NT2/D1 (cell line): ENCODE data around the gene NAALADL2.

ENCODE experiments used
- SUZ12 ChIP-seq: IDR thresholded peaks from 2 replicates; pipeline ENCODE4 v1.6.1; 2011; ENCODE audit not compliant: insufficient read length, insufficient read depth; ENCODE audit errors: extremely low read depth
- ZNF274 ChIP-seq: IDR thresholded peaks from 2 replicates; pipeline ENCODE4 v1.6.1; 2011; ENCODE audit warnings: mild to moderate bottlenecking, low read depth, low read length

- TF ChIP-seq SUZ12 = no peak
- no peak for TF ChIP-seq ZNF274
Observed at GRCh38 chr3:175121225-175121624, 262.1 kb downstream of the NAALADL2 start.
